ENCODE measurements around the gene ZBTB21.
A peak's percentile ranks its signal among the peaks of the same experiment; 100 is the strongest.

ZBTB21 gene

DNA sequence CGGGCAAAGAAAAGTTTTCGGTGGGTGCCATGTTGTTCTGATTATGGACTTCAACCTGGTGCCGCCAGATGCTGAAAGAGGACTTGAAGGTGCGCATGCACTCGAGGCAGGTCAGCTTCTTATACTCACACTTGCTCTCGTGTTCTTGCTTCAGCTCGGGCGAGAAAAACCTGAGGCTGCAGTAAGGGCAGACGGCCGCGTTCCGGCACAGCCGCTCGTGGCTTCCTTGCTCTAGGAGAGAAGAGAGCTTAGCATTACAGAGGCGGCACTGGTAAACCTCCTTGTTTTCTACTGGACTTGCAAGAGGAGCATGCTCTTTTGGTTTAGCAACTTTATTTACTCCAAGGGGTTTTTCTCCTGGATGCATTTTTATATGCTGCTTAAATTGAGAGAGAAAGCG is 18.5 kb downstream of the ZBTB21 start:
- no peak for DNase-seq (ENCODE audit: low spot score)

DNA sequence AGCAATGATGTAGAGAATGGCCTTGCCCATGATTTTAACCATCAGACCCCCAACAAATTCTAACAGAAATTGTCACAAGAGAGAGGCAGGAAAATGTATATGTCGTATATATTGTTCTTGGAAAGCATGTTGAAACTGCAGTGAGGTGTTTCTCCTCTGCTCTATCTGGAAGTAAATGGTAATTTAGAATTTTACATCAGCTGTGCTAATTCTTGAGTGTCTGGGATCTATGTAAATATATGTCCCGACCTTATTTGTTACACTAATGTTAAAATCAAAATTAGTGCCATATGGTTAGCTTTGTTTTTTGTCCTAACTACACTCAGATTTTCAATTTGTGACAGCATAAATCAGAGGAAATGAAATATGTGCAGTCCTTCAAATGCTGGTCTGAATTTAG is 20.5 kb downstream of the ZBTB21 start:
- DNase-seq (ENCODE audit: low spot score), result no peak

DNA sequence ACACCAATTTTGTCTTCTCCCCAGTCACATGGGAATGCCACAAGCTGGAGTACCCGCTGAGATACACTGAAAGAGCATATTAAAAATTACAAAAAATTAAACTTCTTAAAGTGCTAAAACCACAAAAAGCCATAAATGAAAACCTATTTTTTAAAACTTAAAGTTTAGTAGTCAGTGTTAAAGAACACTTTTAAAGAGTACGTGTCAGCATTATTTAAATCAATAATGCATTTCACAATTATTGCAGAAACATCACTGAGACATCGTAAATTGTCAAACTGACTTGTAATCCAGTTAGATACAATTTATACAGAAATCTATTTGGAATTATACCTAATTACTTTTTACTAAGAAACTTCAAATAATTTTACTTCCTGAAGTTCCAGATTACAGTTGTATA is 22.9 kb downstream of the ZBTB21 start:
- no peak for DNase-seq (ENCODE audit: low spot score)

DNA sequence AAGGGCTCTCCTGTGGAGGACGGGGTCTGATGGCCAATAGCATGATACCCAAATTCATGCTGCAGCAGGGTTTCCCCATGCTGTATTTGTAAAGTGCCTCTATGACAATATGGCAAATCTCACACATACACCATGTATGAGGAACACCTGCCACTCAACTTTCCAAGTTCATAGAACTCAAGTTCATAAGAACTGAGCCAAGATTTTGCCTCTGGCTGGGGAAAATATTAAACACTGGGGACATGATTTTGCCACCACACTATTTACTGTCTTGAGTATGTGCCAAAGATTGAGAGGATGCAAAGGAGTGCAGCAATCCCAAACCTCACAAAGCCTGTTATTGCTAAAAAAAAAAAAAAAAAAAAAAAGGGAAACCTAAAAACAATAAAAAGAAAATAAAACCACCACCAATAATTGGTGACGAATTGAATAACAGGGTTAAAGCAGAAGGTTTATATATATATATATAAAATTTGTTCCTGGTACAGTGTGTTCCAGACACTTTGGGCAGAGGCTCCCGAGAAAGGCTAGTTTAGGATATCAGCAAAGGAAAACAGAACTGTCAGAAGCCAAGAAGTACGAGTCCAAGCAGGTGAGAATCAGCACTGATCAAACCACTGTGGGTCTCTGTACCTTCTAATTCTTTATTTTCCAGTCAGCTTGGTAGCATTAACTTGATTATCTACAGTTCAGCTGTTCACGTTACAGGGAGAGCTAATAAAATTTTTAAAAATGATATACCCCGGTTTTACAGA is 24.3 kb downstream of the ZBTB21 start:
- DNase-seq (ENCODE audit: low spot score), result no peak

DNA sequence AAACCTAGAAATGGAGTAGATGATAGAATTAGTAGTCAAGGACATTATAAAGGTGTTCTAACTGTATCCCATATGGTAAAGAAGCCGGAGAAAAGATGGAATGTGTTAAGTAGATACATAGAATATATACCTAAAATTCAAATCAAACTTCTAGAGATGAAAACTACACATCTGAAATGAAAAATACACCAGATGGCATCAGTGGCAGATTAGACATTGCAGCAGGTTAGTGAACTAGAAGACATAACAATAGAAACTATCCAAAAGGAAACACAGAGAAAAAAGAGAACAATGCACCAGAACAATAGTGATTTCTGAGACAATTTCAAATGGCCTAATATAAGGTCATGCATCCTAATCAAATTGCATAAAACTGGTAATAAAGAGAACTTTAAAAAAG is 26.9 kb downstream of the ZBTB21 start:
- no peak for DNase-seq (ENCODE audit: low spot score)

DNA sequence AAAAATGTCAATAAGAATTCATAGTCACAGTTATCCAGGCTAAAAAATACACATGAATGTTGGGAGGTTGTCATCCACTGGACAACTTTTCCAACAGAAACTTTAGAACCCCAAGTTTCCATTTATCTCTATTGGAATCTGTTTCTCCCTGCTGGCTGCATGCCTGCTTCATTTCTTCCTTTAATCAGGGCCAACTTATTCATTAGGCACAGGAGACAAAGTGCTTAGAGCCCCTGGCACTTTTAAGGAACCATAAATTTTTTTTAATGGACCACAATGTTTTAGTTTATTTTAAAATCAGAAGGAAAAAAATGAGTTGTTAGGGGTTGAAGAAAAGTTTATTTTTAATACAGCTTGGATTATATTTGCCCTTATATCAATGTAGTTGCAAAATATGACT is 29.6 kb downstream of the ZBTB21 start:
- DNase-seq (ENCODE audit: low spot score), result no peak

DNA sequence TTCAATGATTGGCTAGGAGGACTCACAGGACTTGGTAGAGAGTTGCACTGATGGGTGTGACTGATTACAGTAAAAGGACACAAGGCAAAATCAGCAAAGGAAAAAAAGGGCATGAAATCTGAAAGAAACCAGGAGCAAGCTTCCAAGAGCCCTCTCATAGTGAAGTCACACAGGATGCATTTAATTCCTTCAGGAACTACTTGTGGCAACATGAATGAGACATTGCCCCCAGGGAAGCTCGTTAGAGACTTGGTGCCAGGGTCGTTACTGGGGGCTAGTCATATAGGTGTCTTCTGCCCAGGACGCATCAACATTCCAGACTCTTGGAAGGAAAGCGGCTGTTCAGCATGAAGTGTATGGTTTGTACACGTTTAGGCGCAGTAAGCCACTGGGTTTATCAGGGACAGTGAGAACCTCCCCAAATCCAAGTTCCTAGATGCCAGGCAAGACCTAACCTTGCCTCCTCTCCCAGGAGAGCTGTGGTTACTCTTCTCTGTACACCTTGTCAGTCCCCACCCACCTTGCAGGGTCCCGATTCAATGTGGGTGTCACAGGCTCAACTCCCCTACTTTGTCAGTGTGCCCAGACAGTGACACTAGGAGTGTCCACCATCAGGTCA is 30.3 kb downstream of the ZBTB21 start:
- no peak for DNase-seq (ENCODE audit: low spot score)

DNA sequence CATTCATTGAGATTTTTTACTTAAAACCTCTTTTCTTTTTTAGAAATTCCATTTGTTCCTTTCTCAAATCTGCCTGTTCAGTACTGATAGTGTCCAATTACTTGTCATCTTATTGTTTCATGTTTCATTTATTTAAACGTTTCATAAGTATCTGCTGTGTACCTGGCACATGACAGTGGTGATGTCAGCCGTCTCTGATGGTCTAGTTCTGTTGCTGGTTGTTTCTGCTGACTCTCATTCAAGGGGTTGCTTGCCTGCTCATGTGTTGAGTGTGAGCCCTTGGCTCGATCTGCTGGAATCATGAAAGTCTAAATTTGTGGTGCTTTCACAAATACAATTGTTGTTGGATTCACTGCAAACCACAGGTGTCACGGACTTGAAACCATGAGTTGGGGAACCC is 30.8 kb downstream of the ZBTB21 start:
- DNase-seq (ENCODE audit: low spot score), result no peak

DNA sequence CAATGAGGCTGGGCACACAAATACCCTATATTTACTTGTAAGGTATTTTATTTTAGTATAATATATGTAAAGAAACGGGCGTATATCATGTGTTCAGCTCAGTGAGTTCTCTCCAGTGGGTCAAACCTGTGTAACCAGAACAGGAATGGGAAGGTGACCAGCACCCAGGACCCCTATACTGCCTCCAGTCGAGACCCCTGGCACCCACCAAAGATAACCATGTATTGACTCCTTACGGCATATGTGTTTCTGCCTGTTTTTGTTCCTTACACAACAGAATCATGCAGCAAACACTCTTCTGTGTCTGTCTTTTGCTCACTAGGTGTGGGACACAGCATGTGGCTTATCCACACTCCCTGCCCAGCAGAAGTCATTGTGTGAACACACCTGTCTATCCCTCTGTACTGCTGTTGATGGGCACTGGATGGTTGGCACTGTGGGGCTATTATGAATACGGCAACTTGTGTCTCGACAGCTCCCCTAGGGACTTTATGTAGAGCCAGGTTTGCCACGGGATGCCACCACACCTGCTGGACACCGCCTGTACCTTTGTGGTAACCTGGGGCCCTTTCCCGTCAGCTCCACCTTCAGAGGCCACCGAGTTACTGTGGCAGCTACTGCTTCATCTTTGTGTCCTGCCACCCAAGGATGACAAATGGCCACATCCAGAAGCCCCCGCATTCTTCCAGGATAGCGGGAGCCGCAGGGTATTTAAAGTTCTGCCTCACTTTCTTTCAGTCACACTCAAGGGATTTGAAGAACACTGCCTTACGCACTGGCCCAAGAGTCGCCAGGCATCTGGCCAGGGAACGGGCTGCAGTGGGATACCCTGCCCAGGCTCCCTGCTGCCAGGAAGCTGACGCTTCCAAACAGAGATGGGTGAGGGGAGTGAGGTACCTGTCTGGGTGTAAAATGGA is 32.9 kb downstream of the ZBTB21 start:
- no peak for DNase-seq (ENCODE audit: low spot score)

DNA sequence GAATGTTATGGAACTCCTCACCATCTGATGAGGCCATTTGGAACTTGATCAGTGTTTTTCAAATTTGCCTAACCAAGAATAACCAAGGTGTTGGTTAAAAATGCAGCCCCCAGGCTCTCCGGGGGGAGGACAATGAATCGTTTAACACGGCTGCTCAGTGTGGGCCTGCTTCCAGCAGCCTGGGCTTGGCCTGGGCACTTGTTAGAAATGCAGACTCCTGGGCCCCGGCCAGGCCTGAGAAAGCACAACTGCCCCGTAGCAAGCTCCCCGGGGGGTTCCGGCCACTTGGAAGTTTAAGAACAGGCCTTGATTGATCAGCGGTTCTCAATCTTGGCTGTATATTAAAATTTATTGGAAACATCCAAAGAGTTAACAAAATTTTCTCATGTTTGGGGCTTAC is 33.5 kb downstream of the ZBTB21 start:
- no peak for DNase-seq (ENCODE audit: low spot score)

DNA sequence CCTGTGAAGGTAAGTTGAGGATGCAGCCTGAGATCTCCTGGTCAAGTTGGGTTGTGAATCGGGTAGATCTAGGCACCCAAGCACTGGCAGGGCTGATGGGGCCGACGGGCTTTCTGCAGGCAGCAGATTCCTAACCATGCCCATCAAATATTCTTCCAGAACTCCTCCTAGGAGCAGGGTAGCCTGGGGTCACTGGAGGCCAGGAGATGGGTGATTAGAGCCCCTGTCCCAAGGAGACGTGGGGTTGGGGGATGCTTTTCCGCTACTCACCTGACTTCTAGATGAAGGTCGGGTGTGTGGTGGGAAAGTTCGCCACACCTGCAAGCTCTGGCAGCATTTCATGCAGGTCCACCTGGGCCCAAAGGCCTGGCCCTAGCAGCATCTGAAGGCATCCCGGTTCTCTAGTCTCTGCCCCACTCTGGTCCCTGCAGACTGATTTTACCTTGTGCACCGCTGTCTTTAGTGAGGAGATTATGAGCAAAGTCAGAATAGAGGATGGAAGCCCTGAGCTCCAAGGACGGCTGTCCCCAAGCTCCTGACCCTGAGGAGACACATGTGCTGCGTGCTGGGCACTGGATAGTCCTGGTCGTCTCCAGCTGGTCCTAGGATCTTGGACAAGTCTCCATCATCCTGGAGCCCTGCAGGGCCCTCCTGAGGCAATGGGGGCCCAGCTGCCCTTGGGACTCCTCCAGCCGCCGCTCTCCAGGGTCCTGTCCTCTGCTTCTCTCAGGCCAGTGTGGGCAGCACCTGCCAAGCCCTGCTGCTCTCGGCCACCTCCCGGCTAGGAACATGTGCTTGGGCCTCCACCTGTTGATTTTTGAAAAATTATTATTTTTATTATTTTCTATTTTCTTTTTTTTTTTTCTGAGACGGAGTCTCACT is 34.5 kb downstream of the ZBTB21 start:
- no peak for DNase-seq (ENCODE audit: low spot score)

DNA sequence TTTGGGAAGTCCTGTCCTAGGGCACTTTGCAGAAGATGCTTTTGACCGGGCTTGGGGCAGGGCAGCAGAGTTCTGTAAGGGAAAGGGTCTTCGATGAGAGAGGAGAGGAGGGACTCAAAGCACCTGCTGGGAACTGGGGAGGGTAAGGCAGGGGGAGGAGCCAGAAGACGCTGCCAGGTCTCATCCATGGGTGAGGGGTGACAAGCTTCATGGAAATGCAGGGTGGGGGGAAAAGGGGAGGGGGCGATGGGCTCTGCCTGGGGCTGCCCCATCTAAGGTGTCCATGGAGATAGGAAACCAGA is 35.5 kb downstream of the ZBTB21 start:
- DNase-seq (ENCODE audit: low spot score), result no peak

DNA sequence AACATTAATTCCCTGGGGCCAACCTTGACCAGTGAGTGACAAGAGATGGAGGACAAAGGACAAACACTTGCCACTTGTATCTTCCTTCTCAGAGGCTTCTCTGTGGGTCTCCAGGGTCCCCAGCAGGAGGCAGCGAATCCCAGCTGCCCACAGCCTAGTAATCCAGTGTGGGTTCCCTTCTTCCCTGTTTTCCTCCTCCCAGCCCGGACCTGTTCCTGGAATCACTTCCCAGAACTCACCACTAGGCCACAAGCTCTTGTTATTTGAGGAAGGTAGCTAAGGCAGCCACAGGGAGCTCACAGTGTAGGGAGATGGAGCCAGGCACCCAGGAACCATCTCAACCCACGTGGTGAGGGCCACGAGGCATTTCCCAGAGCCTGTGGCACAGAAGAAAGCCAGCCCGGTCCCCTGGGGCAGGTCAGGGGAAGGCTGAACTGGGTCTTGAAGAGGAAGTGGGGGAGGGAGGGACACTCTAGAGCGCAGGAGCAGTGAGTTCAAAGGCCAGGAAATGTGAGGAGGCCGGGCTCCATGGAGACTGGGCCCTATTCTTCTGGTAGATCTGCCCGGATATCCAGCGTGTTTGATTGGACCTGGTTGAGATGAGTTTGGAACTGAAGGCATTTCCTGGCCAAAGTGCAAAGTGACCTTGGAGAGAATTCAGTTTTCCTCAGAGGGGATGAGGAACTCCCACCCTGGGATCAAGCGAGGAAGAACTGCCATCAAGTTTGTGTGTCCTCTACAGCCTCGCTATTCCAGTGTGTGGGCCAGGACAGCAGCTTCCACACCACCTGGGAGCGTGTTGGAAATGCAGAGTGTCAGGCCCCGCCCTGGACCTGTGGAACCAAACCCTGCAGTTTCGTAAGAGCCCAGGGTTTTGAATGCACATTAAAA is 36.1 kb downstream of the ZBTB21 start:
- peak; percentile 23 for DNase-seq (ENCODE audit: low spot score)

DNA sequence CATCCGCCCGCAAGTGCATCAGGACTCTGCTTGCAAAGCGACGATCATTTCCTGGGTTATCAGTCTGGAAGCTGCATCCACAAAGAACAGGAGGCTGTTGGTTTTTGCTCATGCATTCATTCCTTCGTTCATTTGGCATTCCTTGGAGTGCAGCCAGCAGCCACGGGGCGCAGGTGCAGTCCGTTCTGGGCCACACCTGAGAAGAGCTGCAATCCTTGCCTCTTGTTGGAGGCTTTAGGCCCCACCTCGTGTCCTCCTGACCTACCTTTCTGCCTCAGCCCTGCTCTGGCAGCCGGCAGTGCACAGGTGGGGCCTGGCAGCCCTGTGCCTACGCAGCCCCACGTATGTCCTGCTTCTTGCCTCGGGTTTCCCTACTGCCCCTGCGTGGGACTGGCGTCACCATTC is 36.7 kb downstream of the ZBTB21 start:
- DNase-seq (ENCODE audit: low spot score), result no peak

DNA sequence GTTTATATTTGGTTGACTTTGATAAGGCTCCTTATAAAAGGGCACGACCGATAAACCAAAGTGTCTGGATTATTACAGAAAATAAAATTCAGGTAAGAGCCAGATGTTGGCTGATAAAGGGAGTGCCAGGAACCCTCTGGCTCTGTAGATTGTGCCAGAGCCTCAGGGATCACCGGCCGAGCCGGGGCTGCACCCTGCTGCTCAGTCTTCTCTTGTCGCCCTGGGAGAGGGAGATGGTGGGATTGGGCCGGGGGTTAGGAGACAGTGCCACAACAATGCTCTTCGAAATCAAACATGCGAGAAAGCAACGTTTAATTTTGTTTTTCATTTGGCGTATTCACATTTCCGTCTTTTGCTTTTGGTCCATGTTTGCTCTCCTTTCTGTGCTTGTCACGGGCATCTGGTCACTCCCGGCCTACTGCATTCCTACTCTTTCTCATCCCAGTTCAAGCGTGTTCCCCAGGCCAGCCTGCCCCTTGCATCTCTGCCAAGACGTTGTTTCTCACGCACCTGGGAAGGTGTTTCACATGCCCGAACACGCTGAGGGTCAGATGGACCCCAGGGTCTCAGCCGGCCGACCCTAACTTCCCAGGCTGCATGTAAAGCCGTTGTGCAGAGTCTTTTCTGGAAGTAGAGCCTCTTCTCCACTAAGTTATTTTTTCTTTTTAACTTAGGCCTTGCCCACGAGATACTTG is 37.5 kb downstream of the ZBTB21 start:
- no peak for DNase-seq (ENCODE audit: low spot score)

DNA sequence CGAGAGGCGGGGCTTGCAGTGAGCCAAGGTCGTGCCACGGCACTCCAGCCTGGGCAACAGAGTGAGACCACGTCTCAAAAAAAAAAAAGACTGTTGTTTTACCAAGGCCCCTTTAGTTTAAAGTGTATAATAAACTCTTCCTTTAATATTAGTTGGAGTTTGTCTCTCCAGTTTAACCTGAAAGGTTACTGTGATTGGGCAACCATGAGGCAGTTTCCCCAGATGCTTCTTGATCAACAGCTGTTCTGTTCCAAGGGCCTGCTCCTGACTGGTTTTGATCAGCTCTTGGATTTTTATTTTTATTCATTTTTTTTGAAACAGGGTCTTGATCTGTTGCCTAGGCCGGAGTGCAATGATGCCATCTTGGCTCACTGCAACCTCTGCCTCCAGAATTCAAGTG is 38.3 kb downstream of the ZBTB21 start:
- DNase-seq (ENCODE audit: low spot score), result no peak

DNA sequence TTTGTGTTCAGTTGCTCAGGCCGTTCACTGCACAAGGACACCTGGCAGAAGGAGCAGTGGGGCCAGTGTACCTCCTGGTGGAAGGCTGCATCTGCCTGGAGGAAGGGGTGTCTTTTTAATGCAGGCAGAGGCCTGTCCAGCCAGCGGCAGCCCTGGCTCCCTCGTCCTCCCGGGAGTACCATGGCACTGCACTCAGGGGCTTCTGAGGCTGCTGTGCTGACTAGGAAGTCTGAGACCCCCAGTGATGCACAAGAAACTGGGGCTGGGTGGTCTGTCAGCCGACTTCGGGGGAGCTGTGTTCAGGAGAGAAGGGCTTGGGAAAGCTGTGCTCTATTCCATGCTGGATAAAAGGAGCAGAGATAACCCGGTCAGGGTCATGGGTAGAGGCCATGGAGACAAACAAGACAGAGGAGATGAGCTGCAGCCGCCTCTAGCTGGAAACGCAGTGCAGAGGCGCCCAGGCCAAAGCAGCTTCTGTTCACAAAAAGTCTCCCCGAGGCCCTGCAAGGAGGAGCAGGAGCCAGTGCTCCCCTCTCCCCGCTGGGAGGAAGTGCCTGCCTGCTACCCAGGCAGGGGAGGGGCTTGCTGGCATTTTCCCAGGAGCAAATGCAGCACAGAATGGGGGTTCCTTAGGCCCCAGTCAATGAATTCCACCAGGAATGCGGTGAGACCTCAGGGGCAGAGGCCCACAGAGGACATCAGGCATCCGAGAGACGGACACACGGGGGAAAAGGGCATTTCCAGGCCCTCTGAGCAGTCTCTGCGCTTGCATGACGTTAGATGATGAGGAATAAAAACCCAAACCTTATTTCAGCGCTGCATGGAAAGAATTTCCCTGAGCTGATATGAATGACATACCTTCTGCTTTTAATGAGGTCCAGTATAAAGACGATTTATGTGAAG is 39.2 kb downstream of the ZBTB21 start:
- no peak for DNase-seq (ENCODE audit: low spot score)

DNA sequence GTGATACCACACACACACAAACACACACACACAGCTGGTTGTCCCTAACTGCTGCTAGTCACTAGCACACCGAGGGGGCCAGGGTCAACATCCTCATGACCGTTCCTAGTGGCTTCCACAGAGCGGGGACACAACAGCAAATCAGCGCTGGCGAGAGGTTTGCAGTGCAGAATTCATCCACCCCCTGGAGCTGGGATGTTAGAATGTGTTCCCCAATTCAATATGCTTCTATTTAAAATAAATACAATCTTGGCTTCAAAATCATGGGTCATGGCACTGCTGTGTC is 40.1 kb downstream of the ZBTB21 start:
- DNase-seq (ENCODE audit: low spot score), result no peak

DNA sequence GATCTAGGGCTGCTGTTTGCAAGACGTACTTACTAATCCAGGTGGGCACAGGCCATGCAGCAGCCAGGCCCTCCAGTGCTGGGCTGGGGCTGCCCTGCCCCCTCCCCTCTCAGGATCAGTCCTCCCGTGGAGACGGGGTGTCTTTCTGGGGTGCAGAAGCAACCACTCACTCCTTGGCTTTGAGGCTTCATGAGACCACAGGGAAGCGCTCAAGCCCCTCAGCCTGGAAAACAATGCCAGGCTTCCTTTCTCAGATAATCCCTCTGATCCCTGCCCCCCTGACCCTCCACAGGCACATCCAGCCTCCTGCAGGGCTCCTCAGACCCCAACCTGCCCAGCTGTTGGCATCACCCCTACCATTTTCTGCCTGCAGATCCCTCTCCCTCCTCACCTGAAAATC is 42.5 kb downstream of the ZBTB21 start:
- no peak for DNase-seq (ENCODE audit: low spot score)

All from SW480 (cell line).